Measurements from ENCODE around the gene METTL18.

DNA sequence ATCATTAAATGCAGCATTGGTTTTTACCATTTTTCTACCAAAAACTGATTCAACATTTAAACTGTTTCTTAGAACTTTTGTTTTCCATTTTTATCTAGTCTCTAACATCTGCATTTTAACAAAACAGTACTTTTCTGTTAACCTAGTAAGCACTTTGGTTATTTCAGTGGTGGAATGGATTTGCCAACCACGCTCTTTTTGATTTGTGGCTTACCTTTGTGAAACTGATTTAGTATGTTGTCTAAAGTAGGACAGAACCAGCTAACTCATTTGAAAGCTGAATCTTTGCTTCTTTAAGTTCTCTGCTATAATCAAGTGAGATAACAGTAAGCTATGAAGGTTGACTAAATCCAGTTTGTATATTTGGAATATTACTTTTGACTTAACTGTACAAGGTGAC lies 41.5 kb upstream of the METTL18 start:
- TF ChIP-seq CTCF (IDR thresholded peaks at IDR 0.05) (no peak), POLR2A (IDR thresholded peaks at IDR 0.05) (no peak), POLR2AphosphoS5 (IDR thresholded peaks at IDR 0.05) (no peak)

All from stomach (tissue), 4 donors.